ENCODE measurements around the gene LGR5.

- TF ChIP-seq CTCF (conservative IDR thresholded peaks at IDR 0.05; ENCODE audit: low read depth, low read length) (no peak), POLR2A (IDR thresholded peaks at IDR 0.05; ENCODE audit: low read depth, low read length) (no peak), BHLHE40 (IDR thresholded peaks at IDR 0.05; ENCODE audit: low read depth, low read length) (no peak), SMC3 (IDR thresholded peaks at IDR 0.05; ENCODE audit: low read depth, low read length) (no peak), MAZ (IDR thresholded peaks at IDR 0.05; ENCODE audit: borderline replicate concordance, low read depth, low read length) (no peak), CHD1 (IDR thresholded peaks at IDR 0.05; ENCODE audit: low read depth, low read length) (no peak), RFX5 (IDR thresholded peaks at IDR 0.05; ENCODE audit: low read depth, low read length) (no peak), FOS (IDR thresholded peaks at IDR 0.05; ENCODE audit: low read depth, low read length) (no peak), RAD21 (IDR thresholded peaks at IDR 0.05; ENCODE audit: low read length) (no peak)
These were observed 53.0 kb downstream of the LGR5 start for GRCh38 chr12:71492604-71493003.

All from IMR-90 (cell line).